Measurements from ENCODE around the gene GNMT.

DNA sequence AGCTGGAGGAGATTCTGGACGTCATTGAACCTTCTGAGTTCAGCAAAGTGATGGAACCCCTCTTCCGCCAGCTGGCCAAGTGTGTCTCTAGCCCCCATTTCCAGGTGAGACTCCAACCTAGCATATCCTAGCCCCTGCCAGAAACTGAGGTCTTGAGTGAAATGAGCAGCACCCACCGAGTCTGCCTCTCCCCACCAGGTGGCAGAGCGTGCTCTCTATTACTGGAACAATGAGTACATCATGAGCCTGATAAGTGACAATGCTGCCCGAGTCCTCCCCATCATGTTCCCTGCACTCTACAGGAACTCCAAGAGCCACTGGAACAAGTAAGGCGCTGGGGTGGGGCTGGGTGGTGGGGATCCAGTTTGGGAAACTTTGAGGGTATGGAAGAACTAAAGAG lies 48.6 kb downstream of the GNMT start:
- TF ChIP-seq POLR2A (IDR thresholded peaks at IDR 0.05) = no peak
- TF ChIP-seq, protein P1, sequence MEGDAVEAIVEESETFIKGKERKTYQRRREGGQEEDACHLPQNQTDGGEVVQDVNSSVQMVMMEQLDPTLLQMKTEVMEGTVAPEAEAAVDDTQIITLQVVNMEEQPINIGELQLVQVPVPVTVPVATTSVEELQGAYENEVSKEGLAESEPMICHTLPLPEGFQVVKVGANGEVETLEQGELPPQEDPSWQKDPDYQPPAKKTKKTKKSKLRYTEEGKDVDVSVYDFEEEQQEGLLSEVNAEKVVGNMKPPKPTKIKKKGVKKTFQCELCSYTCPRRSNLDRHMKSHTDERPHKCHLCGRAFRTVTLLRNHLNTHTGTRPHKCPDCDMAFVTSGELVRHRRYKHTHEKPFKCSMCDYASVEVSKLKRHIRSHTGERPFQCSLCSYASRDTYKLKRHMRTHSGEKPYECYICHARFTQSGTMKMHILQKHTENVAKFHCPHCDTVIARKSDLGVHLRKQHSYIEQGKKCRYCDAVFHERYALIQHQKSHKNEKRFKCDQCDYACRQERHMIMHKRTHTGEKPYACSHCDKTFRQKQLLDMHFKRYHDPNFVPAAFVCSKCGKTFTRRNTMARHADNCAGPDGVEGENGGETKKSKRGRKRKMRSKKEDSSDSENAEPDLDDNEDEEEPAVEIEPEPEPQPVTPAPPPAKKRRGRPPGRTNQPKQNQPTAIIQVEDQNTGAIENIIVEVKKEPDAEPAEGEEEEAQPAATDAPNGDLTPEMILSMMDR (IDR thresholded peaks at IDR 0.05) = peak in 3 of 6 experiments; percentile 25 to 56 (median 43)

Data from esophagus squamous epithelium (tissue), 4 donors.